ENCODE results near the gene MTCL1.
A peak's percentile ranks its signal among the peaks of the same experiment; 100 is the strongest.

Gene MTCL1

GRCh38 chr18:8688216-8688800 lies 17.0 kb upstream of the MTCL1 start:
- FAIRE-seq = no peak

GRCh38 chr18:8688816-8689215 lies 16.5 kb upstream of the MTCL1 start:
- no peak for FAIRE-seq

GRCh38 chr18:8689517-8689916 lies 15.8 kb upstream of the MTCL1 start:
- no peak for FAIRE-seq

- FAIRE-seq = no peak
Observed at GRCh38 chr18:8694891-8695290, 10.5 kb upstream of the MTCL1 start.

- no peak for FAIRE-seq
Observed at GRCh38 chr18:8695932-8696517, 9.3 kb upstream of the MTCL1 start.

GRCh38 chr18:8696749-8697211 lies 8.6 kb upstream of the MTCL1 start:
- peak; percentile 94 for FAIRE-seq

GRCh38 chr18:8699126-8699525 lies 6.2 kb upstream of the MTCL1 start:
- FAIRE-seq = no peak

GRCh38 chr18:8699948-8700347 lies 5.4 kb upstream of the MTCL1 start:
- no peak for FAIRE-seq

GRCh38 chr18:8701546-8702118 lies 3.7 kb upstream of the MTCL1 start:
- no peak for FAIRE-seq

GRCh38 chr18:8702668-8703067 lies 2.7 kb upstream of the MTCL1 start:
- no peak for FAIRE-seq

- no peak for FAIRE-seq
Observed at GRCh38 chr18:8703092-8703709, 2.2 kb upstream of the MTCL1 start.

GRCh38 chr18:8703781-8704301 lies 1.5 kb upstream of the MTCL1 start:
- FAIRE-seq = no peak

- no peak for FAIRE-seq
Observed at GRCh38 chr18:8704361-8705237, 757 bp upstream of the MTCL1 start.

GRCh38 chr18:8705961-8706790 lies 820 bp downstream of the MTCL1 start:
- no peak for FAIRE-seq

GRCh38 chr18:8706791-8707555 lies 1.6 kb downstream of the MTCL1 start:
- FAIRE-seq = no peak

GRCh38 chr18:8707556-8708300 lies 2.4 kb downstream of the MTCL1 start:
- no peak for FAIRE-seq

GRCh38 chr18:8708670-8709069 lies 3.3 kb downstream of the MTCL1 start:
- FAIRE-seq = no peak

- FAIRE-seq = no peak
Observed at GRCh38 chr18:8709248-8710059, 4.1 kb downstream of the MTCL1 start.

- FAIRE-seq = no peak
Observed at GRCh38 chr18:8711736-8712135, 6.4 kb downstream of the MTCL1 start.

GRCh38 chr18:8713691-8714090 lies 8.3 kb downstream of the MTCL1 start:
- no peak for FAIRE-seq
